ENCODE measurements around the gene CRK. TPM values are rescaled to one million over a fixed set of nuclear protein-coding genes. Genes with fewer than 3 reads are reported as not detected.
"Not testable (repeated sequence)": the region's sequence is repeated elsewhere in the genome, so short reads cannot be mapped to it uniquely, and the experiment has no call there.

Gene CRK
- total RNA-seq, 1 donor from 2014 or later = 84.9 TPM

- DNase-seq (ENCODE audit: low read depth) = no peak
- Histone ChIP-seq H3K36me3 (ENCODE audit: control insufficient read depth, insufficient read depth, low read length) (no peaks in the 10 kb centered on the region), H3K4me3 (ENCODE audit: low read depth, low read length) (no peak overlapping the region), H3K27me3 (ENCODE audit: control insufficient read depth, insufficient read depth, low read length) (no peaks in the 10 kb centered on the region)
- no peak for TF ChIP-seq CTCF (IDR thresholded peaks at IDR 0.05; ENCODE audit: insufficient read depth, low read length, poor library complexity, severe bottlenecking)
These were observed 35.9 kb downstream of the CRK start for GRCh38 chr17:1420163-1420562.

GRCh38 chr17:1418476-1418875, 37.6 kb downstream of the CRK start:
- DNase-seq (ENCODE audit: low read depth); H3K27me3 ChIP-seq (ENCODE audit: control insufficient read depth, insufficient read depth, low read length); H3K4me3 ChIP-seq (ENCODE audit: low read depth, low read length); H3K36me3 ChIP-seq (ENCODE audit: control insufficient read depth, insufficient read depth, low read length): not testable (repeated sequence)

- H3K27me3 ChIP-seq (ENCODE audit: control insufficient read depth, insufficient read depth, low read length) = no peaks in the 10 kb centered on the region
- no peak for DNase-seq (ENCODE audit: low read depth)
- H3K36me3 ChIP-seq (ENCODE audit: control insufficient read depth, insufficient read depth, low read length) = no peaks in the 10 kb centered on the region
- TF ChIP-seq CTCF (IDR thresholded peaks at IDR 0.05; ENCODE audit: insufficient read depth, low read length, poor library complexity, severe bottlenecking) = no peak
- H3K4me3 ChIP-seq (ENCODE audit: low read depth, low read length) = no peak overlapping the region
These were observed 39.6 kb downstream of the CRK start for GRCh38 chr17:1416414-1416813.

GRCh38 chr17:1414634-1415033, 41.4 kb downstream of the CRK start:
- Histone ChIP-seq H3K27me3 (ENCODE audit: control insufficient read depth, insufficient read depth, low read length) (no peaks in the 10 kb centered on the region), H3K4me3 (ENCODE audit: low read depth, low read length) (no peak overlapping the region), H3K36me3 (ENCODE audit: control insufficient read depth, insufficient read depth, low read length) (no peaks in the 10 kb centered on the region)
- no peak for TF ChIP-seq CTCF (IDR thresholded peaks at IDR 0.05; ENCODE audit: insufficient read depth, low read length, poor library complexity, severe bottlenecking)
- no peak for DNase-seq (ENCODE audit: low read depth)

- no peaks in the 10 kb centered on the region for H3K27me3 ChIP-seq (ENCODE audit: control insufficient read depth, insufficient read depth, low read length)
- H3K36me3 ChIP-seq (ENCODE audit: control insufficient read depth, insufficient read depth, low read length) = no peaks in the 10 kb centered on the region
- no peak overlapping the region for H3K4me3 ChIP-seq (ENCODE audit: low read depth, low read length)
- DNase-seq (ENCODE audit: low read depth) = no peak
- no peak for TF ChIP-seq CTCF (IDR thresholded peaks at IDR 0.05; ENCODE audit: insufficient read depth, low read length, poor library complexity, severe bottlenecking)
These were observed 41.9 kb downstream of the CRK start for GRCh38 chr17:1414001-1414574.

GRCh38 chr17:1413281-1413791, 42.7 kb downstream of the CRK start:
- TF ChIP-seq CTCF (IDR thresholded peaks at IDR 0.05; ENCODE audit: insufficient read depth, low read length, poor library complexity, severe bottlenecking) = no peak
- no peak overlapping the region for H3K4me3 ChIP-seq (ENCODE audit: low read depth, low read length)
- DNase-seq (ENCODE audit: low read depth) = peak; percentile 63
- H3K36me3 ChIP-seq (ENCODE audit: control insufficient read depth, insufficient read depth, low read length) = no peaks in the 10 kb centered on the region
- H3K27me3 ChIP-seq (ENCODE audit: control insufficient read depth, insufficient read depth, low read length) = no peaks in the 10 kb centered on the region

Data from kidney epithelial cell (primary cell).